Keratinocyte (primary cell): Measurements from ENCODE around the gene SS18L1. TPM values are rescaled to one million over a fixed set of nuclear protein-coding genes. Genes with fewer than 3 reads are reported as not detected.

Experiments
- DNase-seq: peaks from one replicate; pipeline ENCODE4 v3.0.0-alpha.2; 2011; ENCODE audit warnings: low read depth, missing footprints, low spot score
- FAIRE-seq: peaks from 2 replicates; lab custom pipeline; 2011; peaks lifted over from hg19 to GRCh38; lab: Jason Lieb, UNC
- H2AFZ ChIP-seq: 2 replicates; pipeline ENCODE4 v1.6.0; 2012; ENCODE audit warnings: low read length, control low read depth, inconsistent platforms; ENCODE audit not compliant: control insufficient read depth
- H3K27ac ChIP-seq: 2 replicates; pipeline ENCODE4 v1.5.1; 2011; ENCODE audit warnings: low read length; ENCODE audit not compliant: control insufficient read depth, insufficient read depth
- H3K27me3 ChIP-seq: 3 replicates; pipeline ENCODE4 v1.6.0; 2011; ENCODE audit warnings: low read length; ENCODE audit not compliant: control insufficient read depth, insufficient read depth; ENCODE audit errors: extremely low read depth
- H3K36me3 ChIP-seq, 2 experiments: 2 replicates in 1 of 2; 3 replicates in 1 of 2; pipeline ENCODE4 v1.5.1; 2011; ENCODE audit warnings: low read length in 2 of 2, mild to moderate bottlenecking in 1 of 2; ENCODE audit not compliant: control insufficient read depth in 2 of 2, insufficient read depth in 2 of 2; ENCODE audit errors: extremely low read depth in 1 of 2
- H3K4me1 ChIP-seq: 3 replicates; pipeline ENCODE4 v1.5.1; 2011; ENCODE audit warnings: low read length; ENCODE audit not compliant: control insufficient read depth, insufficient read depth; ENCODE audit errors: extremely low read depth
- H3K4me2 ChIP-seq: 3 replicates; pipeline ENCODE4 v1.6.0; 2011; ENCODE audit warnings: low read depth, low read length; ENCODE audit not compliant: control insufficient read depth, insufficient read depth; ENCODE audit errors: extremely low read depth
- H3K4me3 ChIP-seq, 3 experiments: fragments of 200-600 bp in 1 of 3; sonication (generic) in 1 of 3; 2 replicates in 2 of 3; 3 replicates in 1 of 3; pipeline ENCODE4 v1.5.1; 2011 to 2016; ENCODE audit warnings: low read length in 3 of 3, mild to moderate bottlenecking in 3 of 3, control low read depth in 2 of 3, inconsistent platforms in 1 of 3, low read depth in 1 of 3, mixed read lengths in 1 of 3, mixed run types in 1 of 3, moderate library complexity in 1 of 3; ENCODE audit not compliant: control insufficient read depth in 2 of 3, insufficient read depth in 2 of 3; ENCODE audit errors: extremely low read depth in 1 of 3
- H3K79me2 ChIP-seq: 2 replicates; pipeline ENCODE4 v1.6.0; 2012; ENCODE audit warnings: low read length; ENCODE audit not compliant: control insufficient read depth, insufficient read depth
- H3K9ac ChIP-seq: 3 replicates; pipeline ENCODE4 v1.6.0; 2011; ENCODE audit warnings: low read length; ENCODE audit not compliant: control insufficient read depth, insufficient read depth; ENCODE audit errors: extremely low read depth
- H3K9me1 ChIP-seq: 3 replicates; pipeline ENCODE4 v1.6.0; 2011; ENCODE audit warnings: low read length; ENCODE audit not compliant: control insufficient read depth, insufficient read depth; ENCODE audit errors: extremely low read depth
- H3K9me3 ChIP-seq: 2 replicates; pipeline ENCODE4 v1.5.1; 2012; ENCODE audit warnings: low read depth, low read length; ENCODE audit not compliant: control insufficient read depth
- H4K20me1 ChIP-seq: 3 replicates; pipeline ENCODE4 v1.6.0; 2011; ENCODE audit warnings: low read length; ENCODE audit not compliant: control insufficient read depth, insufficient read depth; ENCODE audit errors: extremely low read depth
- CTCF ChIP-seq, 3 experiments: IDR thresholded peaks in 1 of 3; conservative IDR thresholded peaks in 1 of 3; optimal IDR thresholded peaks in 1 of 3; 2 replicates in 2 of 3; 3 replicates in 1 of 3; pipeline versions ENCODE3 to v1.5.1; 2011; ENCODE audit warnings: low read length in 3 of 3, mild to moderate bottlenecking in 3 of 3, moderate library complexity in 2 of 3, control low read depth in 1 of 3, inconsistent platforms in 1 of 3; ENCODE audit not compliant: insufficient read depth in 2 of 3; ENCODE audit errors: extremely low read depth in 1 of 3
- EZH2 ChIP-seq: IDR thresholded peaks from one replicate; pipeline ENCODE4 v1.6.1; 2012; ENCODE audit warnings: inconsistent platforms, mild to moderate bottlenecking, low read length, moderate library complexity
- dilution Hi-C: fragments of 300-500 bp; cut with MboI; formaldehyde crosslinking; loops from one replicate; pipeline ENCODE4 v1.7.0; 2020; ENCODE audit warnings: low sequenced_read_pairs; ENCODE audit not compliant: extremely low pct_ligation_motif_present
- polyA minus RNA-seq, 3 experiments: library from RNA; depleted of rRNA, polyadenylated mRNA; stranded (reverse); fragments of >200 nt; gene quantifications; 1 replicate in 1 of 3; 2 replicates in 1 of 3; 3 replicates in 1 of 3; pipeline ENCODE4 v1.2.3, GENCODE V29; 2011
- polyA plus RNA-seq, 5 experiments: library from polyadenylated mRNA; depleted of rRNA in 3 of 5; stranded (reverse) in 3 of 5; stranded (forward) in 1 of 5; unstranded in 1 of 5; fragments of >200 nt; gene quantifications; 1 replicate in 1 of 5; 2 replicates in 3 of 5; 3 replicates in 1 of 5; pipeline versions ENCODE4 v1.2.1 to v1.2.3, GENCODE V29; 2011 to 2012; ENCODE audit warnings: missing spikeins in 2 of 5, low read depth in 1 of 5, low replicate concordance in 1 of 5

The SS18L1 gene, protein sequence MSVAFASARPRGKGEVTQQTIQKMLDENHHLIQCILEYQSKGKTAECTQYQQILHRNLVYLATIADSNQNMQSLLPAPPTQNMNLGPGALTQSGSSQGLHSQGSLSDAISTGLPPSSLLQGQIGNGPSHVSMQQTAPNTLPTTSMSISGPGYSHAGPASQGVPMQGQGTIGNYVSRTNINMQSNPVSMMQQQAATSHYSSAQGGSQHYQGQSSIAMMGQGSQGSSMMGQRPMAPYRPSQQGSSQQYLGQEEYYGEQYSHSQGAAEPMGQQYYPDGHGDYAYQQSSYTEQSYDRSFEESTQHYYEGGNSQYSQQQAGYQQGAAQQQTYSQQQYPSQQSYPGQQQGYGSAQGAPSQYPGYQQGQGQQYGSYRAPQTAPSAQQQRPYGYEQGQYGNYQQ
- polyA plus RNA-seq (5.0 to 13.6 TPM (median 9.4 TPM) in 3 replicates), polyA minus RNA-seq (7.2 to 10.8 TPM (median 7.6 TPM) in 3 replicates)
- polyA plus RNA-seq (2011; ENCODE audit: low read depth) = 13.1 TPM
- 4.1 and 4.4 TPM in 2 replicates for polyA plus RNA-seq (2011; cell fraction: cytosol; rRNA removed)
- 25.0 and 27.0 TPM in 2 replicates for polyA plus RNA-seq (2011; cell fraction: nucleus; rRNA removed)
- polyA plus RNA-seq (2012; ENCODE audit: low replicate concordance) = 5.2 and 9.4 TPM in 2 replicates
- polyA minus RNA-seq (2011; cell fraction: cytosol; rRNA and poly(A)+ RNA removed) = 17.6 TPM
- 15.0 and 17.8 TPM in 2 replicates for polyA minus RNA-seq (2011; cell fraction: nucleus; rRNA and poly(A)+ RNA removed)

GRCh38 chr20:62143081-62143956 is at the start of gene SS18L1, which contains the start of gene PSMA7:
TSS of gene SS18L1 (plus strand) at chr20:62143769. CDS start at chr20:62143821, 52 bp downstream.
TSS of gene PSMA7 (minus strand) at chr20:62143394. CDS start at chr20:62143303, 91 bp downstream.
- Histone ChIP-seq H3K9me1 (peaks cover 16% of the 10 kb centered on the region), H3K79me2 (peaks cover 82% of the 10 kb centered on the region), H3K4me2 (peak within 1 kb of the TSS; percentile 98), H3K9me3 (no peaks in the 10 kb centered on the region), H3K27me3 (no peaks in the 10 kb centered on the region), H3K36me3 (peaks cover 19 to 30% of the 10 kb centered on the region in 2 experiments), H3K27ac (peak within 1 kb of the TSS; percentile 79), H2AFZ (peak within 1 kb of the TSS; percentile 33), H3K4me3 (peak within 1 kb of the TSS; percentile 70 to 91 (median 79)), H3K4me1 (peaks cover 20% of the 10 kb centered on the region), H3K9ac (peak within 1 kb of the TSS; percentile 87), H4K20me1 (peaks cover 42% of the 10 kb centered on the region)
- no peak for DNase-seq
- no peak for FAIRE-seq
- dilution Hi-C loops = no loop called here
- no peak for TF ChIP-seq EZH2
- TF ChIP-seq CTCF (optimal IDR thresholded peaks at IDR 0.05 in 1 of 3, IDR thresholded peaks at IDR 0.05 in 1 of 3, conservative IDR thresholded peaks at IDR 0.05 in 1 of 3; ENCODE audit: extremely low read depth in 1 of 3, insufficient read depth in 2 of 3, low read length in 3 of 3) = no peak

GRCh38 chr20:62096421-62097380 is 46.9 kb upstream of the SS18L1 start:
- no peak overlapping the region for H3K9ac ChIP-seq
- no peaks in the 10 kb centered on the region for H4K20me1 ChIP-seq
- peaks cover 9% of the 10 kb centered on the region for H3K27me3 ChIP-seq
- H3K9me1 ChIP-seq = no peaks in the 10 kb centered on the region
- no peak overlapping the region for H3K27ac ChIP-seq
- no peaks in the 10 kb centered on the region for H3K4me1 ChIP-seq
- H2AFZ ChIP-seq = no peak overlapping the region
- DNase-seq = no peak
- H3K36me3 ChIP-seq = no peaks in the 10 kb centered on the region
- no peaks in the 10 kb centered on the region for H3K79me2 ChIP-seq
- FAIRE-seq = no peak
- H3K4me3 ChIP-seq = no peak overlapping the region
- no peak for TF ChIP-seq EZH2
- no peak for TF ChIP-seq CTCF (optimal IDR thresholded peaks at IDR 0.05 in 1 of 3, IDR thresholded peaks at IDR 0.05 in 1 of 3, conservative IDR thresholded peaks at IDR 0.05 in 1 of 3; ENCODE audit: extremely low read depth in 1 of 3, insufficient read depth in 2 of 3, low read length in 3 of 3)
- no peak overlapping the region for H3K4me2 ChIP-seq
- peaks cover 9% of the 10 kb centered on the region for H3K9me3 ChIP-seq
- dilution Hi-C loops = no loop called here
